Measurements from ENCODE around the gene WBP4. TPM values are rescaled to one million over a fixed set of nuclear protein-coding genes. Genes with fewer than 3 reads are reported as not detected.

WBP4 gene
- total and polyA plus RNA-seq, 2 of the 13 experiments (the other 11 are each of a cell fraction or from before 2014, with no cell fraction given) = 6.7 to 11.7 TPM

- peak; percentile 18; the same call in 1 of the 2 replicates for TF ChIP-seq ZNF800 (CRISPR knock-in tag; IDR thresholded peaks at IDR 0.05)
- TF ChIP-seq MTF2 (CRISPR knock-in tag; IDR thresholded peaks at IDR 0.05; ENCODE audit: borderline replicate concordance) = 0 out of 2 replicates have a peak, but pooled peaks have one; percentile 8
- TF ChIP-seq GZF1 (CRISPR knock-in tag; IDR thresholded peaks at IDR 0.05) = no peak
- TF ChIP-seq SNAPC5 (CRISPR knock-in tag; IDR thresholded peaks at IDR 0.05; ENCODE audit: borderline replicate concordance) = no peak
- no peak for TF ChIP-seq IRF9 (CRISPR knock-in tag; IDR thresholded peaks at IDR 0.05; ENCODE audit: borderline replicate concordance)
- TF ChIP-seq HDAC6 (IDR thresholded peaks at IDR 0.05; ENCODE audit: low read depth, low read length) = 0 out of 2 replicates have a peak, but pooled peaks have one; percentile 66
- TF ChIP-seq TBX2 (CRISPR knock-in tag; IDR thresholded peaks at IDR 0.05; ENCODE audit: borderline replicate concordance) = no peak
- 0 out of 2 replicates have a peak, but pooled peaks have one; percentile 3 for TF ChIP-seq NR2F2 (IDR thresholded peaks at IDR 0.05; ENCODE audit: borderline replicate concordance, low read depth)
- TF ChIP-seq XRCC5 (optimal IDR thresholded peaks at IDR 0.05; ENCODE audit: low read length) = no peak
- TF ChIP-seq STAT5B (CRISPR knock-in tag; IDR thresholded peaks at IDR 0.05) = no peak
- no peak for TF ChIP-seq ZNF430 (CRISPR knock-in tag; IDR thresholded peaks at IDR 0.05)
- TF ChIP-seq KAT7 (CRISPR knock-in tag; IDR thresholded peaks at IDR 0.05; ENCODE audit: borderline replicate concordance) = no peak
- TF ChIP-seq SIN3B (IDR thresholded peaks at IDR 0.05; ENCODE audit: low read length) = no peak
- TF ChIP-seq ZNF3 (CRISPR knock-in tag; IDR thresholded peaks at IDR 0.05) = no peak
- TF ChIP-seq NAIF1 (CRISPR knock-in tag; IDR thresholded peaks at IDR 0.05; ENCODE audit: borderline replicate concordance) = 0 out of 2 replicates have a peak, but pooled peaks have one; percentile 14
- 0 out of 2 replicates have a peak, but pooled peaks have one; percentile 7 for TF ChIP-seq ZNF615 (CRISPR knock-in tag; IDR thresholded peaks at IDR 0.05; ENCODE audit: borderline replicate concordance)
- TF ChIP-seq TIGD3 (CRISPR knock-in tag; IDR thresholded peaks at IDR 0.05; ENCODE audit: borderline replicate concordance) = no peak
- no peak for TF ChIP-seq HHEX (CRISPR knock-in tag; IDR thresholded peaks at IDR 0.05)
- no peak for TF ChIP-seq HNF1B (CRISPR knock-in tag; IDR thresholded peaks at IDR 0.05)
- TF ChIP-seq MATR3 (CRISPR knock-in tag; IDR thresholded peaks at IDR 0.05) = no peak
- TF ChIP-seq ZNF251 (CRISPR knock-in tag; IDR thresholded peaks at IDR 0.05) = no peak
- no peak for TF ChIP-seq RARA (CRISPR knock-in tag; IDR thresholded peaks at IDR 0.05)
- TF ChIP-seq ZFYVE20 (CRISPR knock-in tag; IDR thresholded peaks at IDR 0.05; ENCODE audit: borderline replicate concordance, low read depth) = no peak
- no peak for TF ChIP-seq ZFX (CRISPR knock-in tag; IDR thresholded peaks at IDR 0.05; ENCODE audit: low read depth)
- TF ChIP-seq ZZZ3 (CRISPR knock-in tag; IDR thresholded peaks at IDR 0.05; ENCODE audit: borderline replicate concordance) = 0 out of 2 replicates have a peak, but pooled peaks have one; percentile 25
These were observed 1.7 kb upstream of the WBP4 start (continued) for GRCh38 chr13:41059456-41060081.

All from HepG2 (cell line).